Hematopoietic multipotent progenitor cell treated with erythropoietin and hydrocortisone succinate and interleukin-3 and kit ligand, for 4 days (in vitro differentiated cells): Measurements from ENCODE around the gene AGBL4.

Source experiments
- DNase-seq: peaks from one replicate; pipeline ENCODE4 v3.0.0-alpha.2; 2015

Gene AGBL4

DNA sequence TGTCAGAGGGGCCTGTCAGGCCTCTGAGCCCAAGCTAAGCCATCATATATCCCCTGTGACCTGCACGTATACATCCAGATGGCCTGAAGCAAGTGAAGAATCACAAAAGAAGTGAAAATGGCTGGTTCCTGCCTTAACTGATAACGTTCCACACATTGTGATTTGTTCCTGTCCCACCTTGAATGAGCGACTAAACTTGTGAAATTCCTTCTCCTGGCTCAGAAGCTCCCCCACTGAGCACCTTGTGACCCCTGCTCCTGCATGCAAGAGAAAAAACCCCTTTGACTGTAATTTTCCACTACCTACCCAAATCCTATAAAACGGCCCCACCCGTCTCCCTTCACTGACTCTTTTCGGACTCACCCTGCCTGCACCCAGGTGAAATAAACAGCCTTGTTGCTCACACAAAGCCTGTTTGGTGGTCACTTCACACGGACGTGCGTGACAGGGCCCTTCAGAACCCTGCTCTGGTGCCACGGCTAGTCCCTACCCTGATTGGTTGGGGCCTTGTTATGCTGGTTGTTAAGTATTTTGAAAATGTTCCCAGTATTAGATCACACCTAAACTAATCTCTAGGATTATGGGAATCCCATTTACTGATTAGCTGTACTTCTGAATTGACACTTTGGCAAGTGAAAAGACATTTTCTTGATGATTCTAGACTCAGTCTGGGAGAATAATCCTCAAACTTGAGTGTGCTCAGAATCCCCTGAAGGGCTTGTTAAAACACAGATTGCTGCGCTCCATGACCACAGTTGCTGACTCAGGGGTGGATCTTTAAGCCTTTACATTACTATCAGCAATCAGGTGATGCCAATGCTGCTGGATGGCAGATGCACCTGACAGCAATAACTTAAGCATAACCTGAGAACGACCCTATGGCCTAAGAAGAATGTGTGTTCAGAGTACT lies 1523.0 kb downstream of the AGBL4 start:
- no peak for DNase-seq

DNA sequence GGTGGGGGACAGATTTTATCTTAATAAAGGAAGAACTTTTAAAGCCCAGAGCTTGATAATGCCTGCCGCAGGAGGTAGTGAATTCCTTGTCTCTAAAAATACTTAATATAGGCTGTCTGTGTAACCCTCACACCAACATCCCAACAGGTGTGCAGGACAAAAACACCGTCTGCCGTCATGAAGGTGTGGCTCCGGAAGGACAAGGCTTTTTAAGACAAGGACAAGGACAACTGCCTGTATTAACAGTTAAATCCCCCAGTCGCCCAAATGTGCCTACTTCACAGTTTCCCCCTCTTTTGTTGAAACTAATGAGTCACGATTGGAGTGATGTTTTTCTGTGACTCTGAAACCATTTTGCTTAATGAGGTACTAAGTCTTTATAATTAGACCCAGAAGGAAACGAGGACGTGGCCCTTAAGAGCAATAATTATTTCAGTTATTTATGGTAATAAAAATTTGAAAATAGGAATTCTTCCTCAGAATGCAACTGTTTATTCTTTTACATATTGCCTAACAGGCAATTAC lies 1524.5 kb downstream of the AGBL4 start:
- DNase-seq = no peak

DNA sequence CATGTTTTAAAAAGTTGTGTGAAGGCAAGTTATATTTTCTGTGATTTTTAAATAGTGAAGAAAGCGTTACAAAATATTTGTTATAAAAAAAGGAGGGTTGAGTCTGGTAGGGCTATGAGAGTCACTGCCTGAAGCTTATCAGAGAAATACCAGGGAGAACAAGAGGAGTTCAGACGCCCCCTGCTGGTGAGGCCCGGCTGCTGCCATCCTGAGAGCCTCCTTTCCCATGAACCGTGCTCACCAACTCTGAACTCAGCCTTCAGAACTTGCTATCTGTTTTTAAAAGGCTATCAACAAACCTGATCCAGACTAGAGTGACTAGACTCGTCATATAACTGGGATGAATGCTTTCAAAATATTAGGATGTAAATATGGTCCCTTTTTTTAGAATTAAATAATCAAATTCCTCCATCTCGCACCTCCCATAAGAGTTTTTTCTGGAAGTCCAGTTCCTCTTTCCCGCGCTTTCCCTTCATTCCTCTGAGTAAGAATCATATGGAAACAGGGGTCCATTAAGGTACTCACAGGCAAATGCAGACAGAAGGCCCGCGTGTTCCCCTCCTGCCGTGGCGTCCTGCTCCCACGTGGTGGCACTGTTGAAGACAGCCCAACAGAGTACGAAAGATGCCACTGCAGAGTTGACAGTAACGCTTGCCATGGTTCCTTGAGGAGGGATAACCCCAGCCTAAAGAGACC lies 1525.5 kb downstream of the AGBL4 start:
- peak; percentile 90 for DNase-seq

DNA sequence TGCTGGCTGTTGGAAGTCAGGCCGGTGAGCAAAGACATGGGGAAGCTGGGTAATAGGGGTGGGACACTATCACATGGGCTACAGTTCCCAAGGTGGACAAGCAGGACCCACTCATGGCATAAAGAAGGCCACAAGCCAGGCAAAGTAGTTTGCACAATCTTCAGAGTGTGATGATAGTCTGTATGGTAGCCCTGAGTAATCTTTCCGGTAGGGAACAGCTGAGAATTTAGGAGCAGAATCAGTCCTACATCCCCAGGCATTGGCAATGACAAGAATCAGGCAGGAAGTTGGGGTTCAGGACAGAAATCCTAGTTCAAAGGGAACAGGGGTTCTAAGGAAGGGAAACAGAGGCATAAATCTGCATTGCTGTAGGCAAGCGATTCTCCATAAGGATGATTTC lies 1527.8 kb downstream of the AGBL4 start:
- DNase-seq = no peak

DNA sequence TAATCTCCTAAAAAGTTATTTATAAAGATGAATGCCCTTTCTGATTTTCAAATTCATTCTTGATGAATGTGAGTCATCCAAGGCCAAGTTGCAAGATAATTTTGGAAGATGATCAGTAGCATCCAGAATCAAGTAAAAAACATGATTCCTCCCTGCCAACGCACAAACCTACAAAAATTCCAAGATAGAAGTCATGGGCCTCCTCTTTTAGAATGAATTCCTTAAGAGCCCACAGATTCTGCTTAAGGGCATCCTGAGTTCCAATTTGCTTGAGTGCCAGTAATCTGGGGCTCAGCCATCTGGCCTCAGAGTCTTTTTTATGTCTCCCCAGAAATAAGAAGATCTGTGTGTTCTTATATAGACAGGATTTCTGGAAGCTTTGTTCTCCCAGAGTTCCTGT lies 1528.6 kb downstream of the AGBL4 start:
- no peak for DNase-seq

DNA sequence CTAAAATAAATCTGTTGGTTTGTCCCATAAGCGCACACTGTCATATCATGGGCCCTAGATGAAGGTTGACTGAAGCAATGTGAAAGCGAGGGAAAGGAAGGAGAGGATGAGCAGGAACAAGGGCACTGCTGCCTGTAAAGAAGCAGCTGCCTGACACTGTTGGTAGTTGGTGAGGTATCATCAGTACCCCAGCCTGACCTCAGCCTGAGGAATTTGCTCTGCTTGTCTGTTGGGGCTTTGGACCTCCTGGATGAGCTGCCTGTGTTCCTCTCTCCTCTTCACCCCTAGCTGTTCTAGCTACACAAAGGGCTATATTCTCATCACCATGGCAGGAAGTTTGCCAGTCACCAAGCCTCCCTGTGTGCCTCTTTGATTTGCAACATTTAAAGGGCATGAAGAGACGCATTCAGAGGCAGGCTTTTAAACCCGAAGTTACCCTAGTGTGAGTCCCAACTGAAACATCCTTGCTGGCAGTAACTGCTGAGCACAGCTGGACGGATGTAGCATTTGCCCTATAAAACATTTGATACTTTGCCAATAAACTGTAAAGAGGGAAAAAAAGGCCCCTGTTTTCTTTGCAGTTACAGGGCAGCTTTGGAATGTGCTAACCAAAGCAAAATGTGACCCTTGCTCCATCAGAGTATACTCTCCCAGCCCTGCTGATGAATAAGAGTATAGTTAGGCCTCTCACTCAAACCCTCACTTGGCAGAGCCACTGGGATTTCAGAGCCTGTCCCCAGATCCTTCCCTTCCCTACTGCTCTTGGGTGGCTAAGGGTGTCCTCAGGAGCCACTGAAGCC lies 1529.6 kb downstream of the AGBL4 start:
- no peak for DNase-seq

DNA sequence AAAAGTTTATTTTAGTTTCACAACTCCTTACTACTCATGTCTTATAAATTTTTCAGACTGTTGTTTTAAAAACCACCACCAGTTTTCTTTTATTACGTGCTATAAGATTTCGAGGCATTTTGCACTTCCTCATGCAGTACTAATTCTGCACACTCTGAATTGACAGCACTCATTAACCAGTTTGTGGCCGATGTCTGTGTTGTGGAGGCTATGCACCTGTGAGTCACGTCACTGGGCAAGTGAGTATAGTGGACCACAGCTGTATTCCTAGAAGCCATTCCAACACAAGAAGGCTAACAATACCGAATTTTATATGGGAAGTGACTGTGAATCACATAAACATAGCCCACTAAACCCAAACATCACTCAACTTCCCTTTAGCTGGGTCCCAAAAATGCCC lies 1530.7 kb downstream of the AGBL4 start:
- no peak for DNase-seq

DNA sequence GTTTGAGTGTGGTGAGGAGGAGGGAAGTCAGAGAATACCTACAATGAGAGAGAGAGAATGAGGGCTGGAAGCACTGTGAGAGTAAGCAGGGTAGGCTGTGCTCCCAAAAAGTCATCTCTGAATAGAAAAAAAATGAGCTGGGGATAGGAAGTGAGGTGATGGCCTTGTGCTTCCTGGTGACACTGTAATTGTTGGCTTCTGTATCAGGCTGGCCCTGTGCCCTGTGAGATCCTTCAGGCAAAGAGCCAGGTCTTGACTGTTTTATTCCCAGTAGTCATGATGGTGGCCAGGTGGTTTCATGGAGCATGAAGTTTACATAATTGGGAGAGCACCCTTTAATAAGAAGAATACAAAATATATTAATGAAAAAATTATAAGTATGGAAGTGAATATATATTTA lies 1531.4 kb downstream of the AGBL4 start:
- no peak for DNase-seq

DNA sequence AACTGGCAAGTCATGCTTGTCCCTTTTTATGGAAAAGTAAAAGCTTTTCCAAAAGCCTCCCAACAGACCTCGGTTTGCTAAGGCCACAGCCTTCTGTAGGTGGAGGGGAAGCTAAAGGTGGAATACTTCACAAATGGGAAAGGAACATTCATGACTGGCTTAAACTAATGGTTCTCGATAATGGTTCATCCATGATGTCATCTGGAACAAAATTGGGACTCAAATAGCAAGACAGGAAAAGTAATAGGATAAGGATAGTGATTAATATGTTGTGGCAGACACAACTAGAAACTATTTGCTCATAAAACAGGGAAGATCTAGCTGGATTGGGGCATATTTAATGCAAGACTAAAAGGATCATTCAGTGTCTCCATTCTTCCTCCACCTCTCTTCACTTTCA lies 1535.0 kb downstream of the AGBL4 start:
- DNase-seq = no peak
